Measurements from ENCODE around the gene ZNF530. TPM values are rescaled to one million over a fixed set of nuclear protein-coding genes. Genes with fewer than 3 reads are reported as not detected.

ZNF530 gene
- total and polyA plus RNA-seq, 5 experiments from 2014 or later: 0.98 to 14.2 (median 5.6) TPM

- peaks cover 31 to 69% (median 45%) of the 10 kb centered on the region in 5 donors for H3K27me3 Mint-ChIP-seq
Measured at GRCh38 chr19:57655443-57655842, 55.8 kb downstream of the ZNF530 start.

GRCh38 chr19:57656346-57656745 lies 56.7 kb downstream of the ZNF530 start:
- peaks cover 12 to 74% (median 48%) of the 10 kb centered on the region in 3 donors for H3K36me3 Mint-ChIP-seq
- no peak overlapping the region for H3K4me3 Mint-ChIP-seq
- DNase-seq (no peak), ATAC-seq (no peak)
- H3K27ac Mint-ChIP-seq: no peak overlapping the region
- POLR2A ChIA-PET: interaction anchor here (0.6 kb wide), 1 partner anchor 200 kb away, joined by 4 read pairs; the partner anchor contains the start of gene VN1R1
- peaks cover 36 to 77% (median 52%) of the 10 kb centered on the region in 5 donors for H3K27me3 Mint-ChIP-seq
- peaks cover 0 to 6% (median 4%) of the 10 kb centered on the region in 4 donors for H3K4me1 Mint-ChIP-seq
- peaks cover 33 to 85% (median 52%) of the 10 kb centered on the region in 9 donors for H3K9me3 Mint-ChIP-seq

More at GRCh38 chr19:57655443-57655842, 55.8 kb downstream of the ZNF530 start:
- H3K27ac Mint-ChIP-seq: no peak overlapping the region
- no peak for DNase-seq
- POLR2A ChIA-PET: interaction anchor here (0.6 kb wide), 1 partner anchor 199 kb away, joined by 4 read pairs; the partner anchor contains the start of gene VN1R1
- H3K4me1 Mint-ChIP-seq: peaks cover 0 to 8% (median 5%) of the 10 kb centered on the region in 4 donors
- H3K4me3 Mint-ChIP-seq: no peak overlapping the region
- ATAC-seq: no peak
- H3K36me3 Mint-ChIP-seq: peaks cover 12 to 67% (median 47%) of the 10 kb centered on the region in 3 donors
- H3K9me3 Mint-ChIP-seq: peaks cover 35 to 83% (median 55%) of the 10 kb centered on the region in 9 donors

Other genes starting within 250 kb of the ZNF530 start
- 10 to 100 TPM; 17.2 TPM for gene ZNF304, start 248.6 kb upstream of the ZNF530 start, total RNA-seq
- gene ZNF304, start 248.6 kb upstream of the ZNF530 start, polyA plus RNA-seq: 1 to 10 TPM; 1.5 to 3.3 (median 1.7) TPM
- gene TRAPPC2B, start 236.3 kb upstream of the ZNF530 start, total RNA-seq: 10 to 100 TPM; 12.2 to 15.6 TPM
- 10 to 100 TPM; 15.0 to 20.5 (median 19.1) TPM for gene TRAPPC2B, start 236.3 kb upstream of the ZNF530 start, polyA plus RNA-seq
- 1 to 10 TPM; 7.3 to 7.4 TPM for gene ZNF547, start 236.3 kb upstream of the ZNF530 start, total RNA-seq
- gene ZNF547, start 236.3 kb upstream of the ZNF530 start, polyA plus RNA-seq: 1 to 10 TPM in 1 of 3 donors, under 1 TPM in 2; 0.28 to 1.2 (median 0.34) TPM
- 10 to 100 TPM; 91.9 to 96.6 TPM for gene ZNF548, start 210.0 kb upstream of the ZNF530 start, total RNA-seq
- gene ZNF548, start 210.0 kb upstream of the ZNF530 start, polyA plus RNA-seq: 10 to 100 TPM; 11.8 to 16.5 (median 12.2) TPM
- 10 to 100 TPM; 23.9 to 27.1 TPM for gene ZNF17, start 188.7 kb upstream of the ZNF530 start, total RNA-seq
- 1 to 10 TPM; 2.9 to 5.8 (median 4.5) TPM for gene ZNF17, start 188.7 kb upstream of the ZNF530 start, polyA plus RNA-seq
- gene ZNF749, start 164.6 kb upstream of the ZNF530 start, total RNA-seq: 10 to 100 TPM; 19.4 to 20.3 TPM
- 10 to 100 TPM in 2 of 3 donors, 1 to 10 TPM in 1; 8.6 to 35.4 (median 22.2) TPM for gene ZNF749, start 164.6 kb upstream of the ZNF530 start, polyA plus RNA-seq
- 1 to 10 TPM; 1.4 to 2.2 TPM for gene VN1R1, start 142.7 kb upstream of the ZNF530 start, total RNA-seq
- gene VN1R1, start 142.7 kb upstream of the ZNF530 start, polyA plus RNA-seq: under 1 TPM; 0.17 to 0.32 (median 0.20) TPM
- gene ZNF772, start 122.3 kb upstream of the ZNF530 start, total RNA-seq: 10 to 100 TPM; 20.9 to 23.8 TPM
- 1 to 10 TPM; 2.6 to 3.4 (median 2.9) TPM for gene ZNF772, start 122.3 kb upstream of the ZNF530 start, polyA plus RNA-seq
- 10 to 100 TPM; 29.2 to 31.2 TPM for gene ZNF419, start 112.1 kb upstream of the ZNF530 start, total RNA-seq
- 10 to 100 TPM in 1 of 3 donors, 1 to 10 TPM in 2; 5.6 to 12.3 (median 5.8) TPM for gene ZNF419, start 112.1 kb upstream of the ZNF530 start, polyA plus RNA-seq
- gene ZNF773, start 99.9 kb upstream of the ZNF530 start, total RNA-seq: 10 to 100 TPM; 25.2 to 30.9 TPM
- gene ZNF773, start 99.9 kb upstream of the ZNF530 start, polyA plus RNA-seq: 10 to 100 TPM in 1 of 3 donors, 1 to 10 TPM in 2; 8.7 to 18.6 (median 8.9) TPM
- 10 to 100 TPM; 24.7 to 25.5 TPM for gene ZNF549, start 72.5 kb upstream of the ZNF530 start, total RNA-seq
- gene ZNF549, start 72.5 kb upstream of the ZNF530 start, polyA plus RNA-seq: 1 to 10 TPM; 6.3 to 9.1 (median 8.6) TPM
- gene ZNF550, start 40.0 kb upstream of the ZNF530 start, total RNA-seq: 10 to 100 TPM; 49.5 to 51.1 TPM
- gene ZNF550, start 40.0 kb upstream of the ZNF530 start, polyA plus RNA-seq: 10 to 100 TPM in 1 of 3 donors, 1 to 10 TPM in 2; 4.1 to 17.8 (median 6.1) TPM
- gene ZNF416, start 21.0 kb upstream of the ZNF530 start, total RNA-seq: 10 to 100 TPM; 14.4 to 16.0 TPM
- gene ZNF416, start 21.0 kb upstream of the ZNF530 start, polyA plus RNA-seq: 1 to 10 TPM; 4.1 to 7.6 (median 4.3) TPM
- 10 to 100 TPM; 23.9 to 24.9 TPM for gene ZIK1, start 15.7 kb upstream of the ZNF530 start, total RNA-seq
- gene ZIK1, start 15.7 kb upstream of the ZNF530 start, polyA plus RNA-seq: 10 to 100 TPM in 1 of 3 donors, 1 to 10 TPM in 2; 4.2 to 11.4 (median 7.9) TPM
- 10 to 100 TPM; 45.6 to 48.1 TPM for gene ZNF134, start 14.4 kb downstream of the ZNF530 start, total RNA-seq
- gene ZNF134, start 14.4 kb downstream of the ZNF530 start, polyA plus RNA-seq: 10 to 100 TPM in 2 of 3 donors, 1 to 10 TPM in 1; 9.6 to 15.1 (median 13.7) TPM
- 10 to 100 TPM; 49.9 to 56.6 TPM for gene ZNF211, start 33.3 kb downstream of the ZNF530 start, total RNA-seq
- 10 to 100 TPM; 13.5 to 18.5 (median 15.5) TPM for gene ZNF211, start 33.3 kb downstream of the ZNF530 start, polyA plus RNA-seq
- gene ZSCAN4, start 69.0 kb downstream of the ZNF530 start, total RNA-seq: not detected
- not detected for gene ZSCAN4, start 69.0 kb downstream of the ZNF530 start, polyA plus RNA-seq
- 10 to 100 TPM; 24.7 to 28.1 TPM for gene ZNF551, start 82.1 kb downstream of the ZNF530 start, total RNA-seq
- gene ZNF551, start 82.1 kb downstream of the ZNF530 start, polyA plus RNA-seq: 10 to 100 TPM in 2 of 3 donors, 1 to 10 TPM in 1; 8.1 to 10.5 (median 10.3) TPM
- 10 to 100 TPM; 60.5 to 60.6 TPM for gene ZNF154, start 109.3 kb downstream of the ZNF530 start, total RNA-seq
- gene ZNF154, start 109.3 kb downstream of the ZNF530 start, polyA plus RNA-seq: 1 to 10 TPM; 1.1 to 2.4 (median 1.2) TPM
- gene ZNF671, start 127.7 kb downstream of the ZNF530 start, total RNA-seq: 10 to 100 TPM; 46.0 to 46.8 TPM
- 10 to 100 TPM; 17.2 to 28.0 (median 24.7) TPM for gene ZNF671, start 127.7 kb downstream of the ZNF530 start, polyA plus RNA-seq
- gene ZNF776, start 146.9 kb downstream of the ZNF530 start, total RNA-seq: 10 to 100 TPM; 42.9 to 52.0 TPM
- gene ZNF776, start 146.9 kb downstream of the ZNF530 start, polyA plus RNA-seq: 10 to 100 TPM in 1 of 3 donors, 1 to 10 TPM in 2; 8.2 to 11.9 (median 8.4) TPM
- 10 to 100 TPM; 46.6 to 46.9 TPM for gene ZNF586, start 169.8 kb downstream of the ZNF530 start, total RNA-seq
- gene ZNF586, start 169.8 kb downstream of the ZNF530 start, polyA plus RNA-seq: 10 to 100 TPM; 17.7 to 21.5 (median 20.3) TPM
- gene ZNF552, start 215.0 kb downstream of the ZNF530 start, total RNA-seq: 10 to 100 TPM; 17.3 to 21.8 TPM
- 10 to 100 TPM in 1 of 3 donors, 1 to 10 TPM in 2; 6.4 to 12.4 (median 7.4) TPM for gene ZNF552, start 215.0 kb downstream of the ZNF530 start, polyA plus RNA-seq
- gene ZNF587B, start 230.4 kb downstream of the ZNF530 start, total RNA-seq: 10 to 100 TPM; 29.1 to 29.9 TPM
- gene ZNF587B, start 230.4 kb downstream of the ZNF530 start, polyA plus RNA-seq: 1 to 10 TPM in 1 of 3 donors, under 1 TPM in 2; 0.27 to 1.3 (median 0.76) TPM
- gene ZNF587, start 250.0 kb downstream of the ZNF530 start, total RNA-seq: 10 to 100 TPM; 61.9 to 69.2 TPM
- gene ZNF587, start 250.0 kb downstream of the ZNF530 start, polyA plus RNA-seq: 1 to 10 TPM; 1.3 to 7.4 (median 4.7) TPM

Data from naive thymus-derived CD8-positive, alpha-beta T cell (primary cell).